HL-60 (cell line): ENCODE measurements around the gene CHMP4A.

Experiments used
- POLR2AphosphoS5 ChIP-seq: IDR thresholded peaks from 2 replicates; pipeline ENCODE4 v1.6.1; 2012; ENCODE audit warnings: low read depth
- REST ChIP-seq: IDR thresholded peaks from 2 replicates; pipeline ENCODE4 v1.6.1; 2012; ENCODE audit warnings: low read depth; ENCODE audit not compliant: insufficient replicate concordance

GRCh38 chr14:24179294-24179960, 33.9 kb downstream of the CHMP4A start:
- TF ChIP-seq POLR2AphosphoS5 (no peak), REST (no peak)
